NCI-H446 treated with DMSO at 0.1 percent for 48 hours (cell line): ENCODE data around the gene IGFBP3.
A peak's percentile ranks its signal among the peaks of the same experiment; 100 is the strongest.
"Not testable (repeated sequence)": the region's sequence is repeated elsewhere in the genome, so short reads cannot be mapped to it uniquely, and the experiment has no call there.

Experiments
- DNase-seq: peaks from one replicate; lab custom pipeline; 2025; lab: John Stamatoyannopoulos, UW

Gene IGFBP3

GRCh38 chr7:45920502-45921380 is at the start of gene IGFBP3:
Gene IGFBP3 (minus strand): TSS chr7:45921272. CDS start chr7:45921140, 132 bp downstream.
- DNase-seq = no peak

GRCh38 chr7:45970454-45970853 is 49.4 kb upstream of the IGFBP3 start:
- DNase-seq = no peak

- DNase-seq = no peak
Measured at GRCh38 chr7:45969940-45970339, 48.9 kb upstream of the IGFBP3 start.

GRCh38 chr7:45968856-45969541 is 47.9 kb upstream of the IGFBP3 start:
- DNase-seq = no peak

GRCh38 chr7:45968312-45968711 is 47.2 kb upstream of the IGFBP3 start:
- no peak for DNase-seq

- no peak for DNase-seq
Measured at GRCh38 chr7:45967591-45968157, 46.6 kb upstream of the IGFBP3 start.

- no peak for DNase-seq
Measured at GRCh38 chr7:45962861-45963260, 41.8 kb upstream of the IGFBP3 start.

GRCh38 chr7:45957721-45958120 is 36.6 kb upstream of the IGFBP3 start:
- DNase-seq = no peak

GRCh38 chr7:45955286-45955685 is 34.2 kb upstream of the IGFBP3 start:
- DNase-seq = no peak

- not testable (repeated sequence) for DNase-seq
Measured at GRCh38 chr7:45953055-45953454, 32.0 kb upstream of the IGFBP3 start.

GRCh38 chr7:45944058-45944457 is 23.0 kb upstream of the IGFBP3 start:
- no peak for DNase-seq

GRCh38 chr7:45940939-45941338 is 19.9 kb upstream of the IGFBP3 start:
- DNase-seq = no peak

- not testable (repeated sequence) for DNase-seq
Measured at GRCh38 chr7:45940237-45940781, 19.2 kb upstream of the IGFBP3 start.

- no peak for DNase-seq
Measured at GRCh38 chr7:45939574-45939973, 18.5 kb upstream of the IGFBP3 start.

- DNase-seq = no peak
Measured at GRCh38 chr7:45938626-45939302, 17.7 kb upstream of the IGFBP3 start.

GRCh38 chr7:45937862-45938261 is 16.8 kb upstream of the IGFBP3 start:
- DNase-seq = no peak

GRCh38 chr7:45937301-45937700 is 16.2 kb upstream of the IGFBP3 start:
- no peak for DNase-seq

GRCh38 chr7:45930967-45931366 is 9.9 kb upstream of the IGFBP3 start:
- no peak for DNase-seq

GRCh38 chr7:45927721-45928120 is 6.6 kb upstream of the IGFBP3 start:
- no peak for DNase-seq

- DNase-seq = no peak
Measured at GRCh38 chr7:45924283-45924682, 3.2 kb upstream of the IGFBP3 start.

GRCh38 chr7:45923818-45924217 is 2.7 kb upstream of the IGFBP3 start:
- DNase-seq = no peak

- peak; percentile 24 for DNase-seq
Measured at GRCh38 chr7:45923290-45923689, 2.2 kb upstream of the IGFBP3 start.
